HG02610 (cell line): ENCODE results near the gene ATP11A.
"Not testable (repeated sequence)": the region's sequence is repeated elsewhere in the genome, so short reads cannot be mapped to it uniquely, and the experiment has no call there.

Experiments
- ATAC-seq: cut with Tn5 transposase; IDR thresholded peaks from one replicate; pipeline ENCODE4 v1.9.1; 2021; ENCODE audit warnings: mild to moderate bottlenecking, moderate library complexity; ENCODE audit not compliant: unreplicated experiment

ATP11A gene

GRCh38 chr13:112708560-112709240, 18.9 kb downstream of the ATP11A start:
- ATAC-seq, result no peak

- not testable (repeated sequence) for ATAC-seq
Observed at GRCh38 chr13:112709316-112709715, 19.5 kb downstream of the ATP11A start.

- ATAC-seq, result no peak
Observed at GRCh38 chr13:112709825-112710783, 20.3 kb downstream of the ATP11A start.

- ATAC-seq, result no peak
Observed at GRCh38 chr13:112710855-112711527, 21.2 kb downstream of the ATP11A start.

GRCh38 chr13:112711528-112712265, 21.9 kb downstream of the ATP11A start:
- ATAC-seq, result peak; percentile 52

GRCh38 chr13:112712451-112713207, 22.8 kb downstream of the ATP11A start:
- no peak for ATAC-seq

GRCh38 chr13:112713517-112714253, 23.8 kb downstream of the ATP11A start:
- ATAC-seq, result no peak

GRCh38 chr13:112714376-112715174, 24.7 kb downstream of the ATP11A start:
- ATAC-seq, result no peak

GRCh38 chr13:112715210-112715609, 25.4 kb downstream of the ATP11A start:
- no peak for ATAC-seq

- no peak for ATAC-seq
Observed at GRCh38 chr13:112715715-112716460, 26.1 kb downstream of the ATP11A start.

- ATAC-seq, result no peak
Observed at GRCh38 chr13:112716461-112716820, 26.6 kb downstream of the ATP11A start.

GRCh38 chr13:112716841-112717520, 27.1 kb downstream of the ATP11A start:
- no peak for ATAC-seq

- ATAC-seq, result no peak
Observed at GRCh38 chr13:112718318-112718717, 28.5 kb downstream of the ATP11A start.

- no peak for ATAC-seq
Observed at GRCh38 chr13:112719016-112719415, 29.2 kb downstream of the ATP11A start.

GRCh38 chr13:112719556-112719955, 29.7 kb downstream of the ATP11A start:
- no peak for ATAC-seq

GRCh38 chr13:112720251-112720650, 30.4 kb downstream of the ATP11A start:
- ATAC-seq, result no peak

- ATAC-seq, result no peak
Observed at GRCh38 chr13:112720814-112721197, 31.0 kb downstream of the ATP11A start.
